GM06990 (cell line): ENCODE results near the gene EMB.
"Not testable (repeated sequence)": the region's sequence is repeated elsewhere in the genome, so short reads cannot be mapped to it uniquely, and the experiment has no call there.

Source experiments
- DNase-seq: peaks from one replicate; pipeline ENCODE4 v3.0.0-alpha.2; 2011; ENCODE audit not compliant: insufficient read length; ENCODE audit errors: extremely low read depth
- H3K27me3 ChIP-seq: replicated peaks from 2 replicates; pipeline ENCODE4 v1.6.0; 2011; ENCODE audit warnings: low read length; ENCODE audit not compliant: control insufficient read depth, insufficient read depth
- H3K36me3 ChIP-seq: 2 replicates; pipeline ENCODE4 v1.5.1; 2011; ENCODE audit warnings: low read length; ENCODE audit not compliant: control insufficient read depth, insufficient read depth
- H3K4me3 ChIP-seq: replicated peaks from 2 replicates; pipeline ENCODE4 v1.5.1; 2011; ENCODE audit warnings: low read depth, mild to moderate bottlenecking, control low read depth, low read length
- CTCF ChIP-seq: IDR thresholded peaks from 2 replicates; pipeline ENCODE4 v1.5.1; 2011; ENCODE audit warnings: low read length, control low read depth, mild to moderate bottlenecking, inconsistent platforms; ENCODE audit not compliant: insufficient read depth, poor library complexity, severe bottlenecking

EMB gene

DNA sequence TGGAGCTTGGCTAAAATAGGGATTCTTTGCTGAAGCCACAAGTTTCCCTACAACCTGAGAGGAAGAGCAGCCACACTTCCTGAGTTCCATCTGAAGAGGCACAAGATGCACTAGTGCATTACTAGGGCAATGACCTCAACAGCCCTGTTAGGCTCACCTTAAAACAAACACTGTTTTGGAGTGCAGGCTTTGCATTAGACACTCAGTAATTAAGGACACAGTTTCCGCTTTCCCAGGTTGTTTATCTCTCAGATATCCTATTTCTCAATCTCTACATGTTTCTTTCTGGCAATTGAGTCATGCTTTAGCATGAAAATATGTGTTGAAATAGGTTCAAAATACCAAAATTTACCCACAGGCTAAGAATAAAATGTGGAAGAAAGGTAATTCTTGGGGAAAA is 34.2 kb downstream of the EMB start:
- Histone ChIP-seq H3K4me3 (no peak overlapping the region), H3K27me3 (no peaks in the 10 kb centered on the region), H3K36me3 (no peaks in the 10 kb centered on the region)
- no peak for TF ChIP-seq CTCF
- DNase-seq = no peak

GRCh38 chr5:50401336-50401735 is 39.8 kb downstream of the EMB start:
- Histone ChIP-seq H3K4me3 (no peak overlapping the region), H3K36me3 (no peaks in the 10 kb centered on the region), H3K27me3 (no peaks in the 10 kb centered on the region)
- no peak for TF ChIP-seq CTCF
- no peak for DNase-seq

- not testable (repeated sequence) for H3K4me3 ChIP-seq, H3K36me3 ChIP-seq, DNase-seq, H3K27me3 ChIP-seq
These were observed 47.0 kb downstream of the EMB start for GRCh38 chr5:50393925-50394609.

GRCh38 chr5:50392289-50392688 is 48.8 kb downstream of the EMB start:
- DNase-seq, H3K4me3 ChIP-seq, H3K27me3 ChIP-seq, H3K36me3 ChIP-seq: not testable (repeated sequence)

DNA sequence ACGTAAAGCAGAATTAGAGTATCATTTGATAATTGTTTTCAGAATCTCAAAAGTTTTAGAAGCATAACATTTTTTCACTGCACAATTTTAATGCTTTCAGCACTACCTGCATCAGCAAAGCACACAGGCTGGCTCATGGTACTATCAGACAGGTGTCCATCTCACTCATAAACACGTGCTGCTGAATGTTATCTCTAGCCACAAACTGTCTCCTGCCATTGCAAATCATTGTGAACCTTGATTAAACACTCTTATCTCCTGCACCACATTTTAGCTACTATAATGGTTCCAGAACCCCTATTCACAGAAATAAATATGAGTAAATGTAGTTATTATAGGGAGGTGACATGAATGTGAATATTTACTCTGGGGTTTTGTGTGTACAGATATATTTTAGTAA is 56.7 kb downstream of the EMB start:
- H3K36me3 ChIP-seq, DNase-seq: not testable (repeated sequence)

GRCh38 chr5:50376696-50377095 is 64.4 kb downstream of the EMB start:
- not testable (repeated sequence) for DNase-seq, H3K36me3 ChIP-seq, H3K4me3 ChIP-seq, H3K27me3 ChIP-seq

More for the DNA sequence above, 56.7 kb downstream of the EMB start:
- H3K4me3 ChIP-seq, H3K27me3 ChIP-seq: not testable (repeated sequence)

- H3K36me3 ChIP-seq, DNase-seq: not testable (repeated sequence)
These were observed 71.6 kb downstream of the EMB start for GRCh38 chr5:50369287-50370033.

GRCh38 chr5:50365426-50366251 is 75.4 kb downstream of the EMB start:
- Histone ChIP-seq H3K27me3 (no peaks in the 10 kb centered on the region), H3K36me3 (no peaks in the 10 kb centered on the region), H3K4me3 (no peak overlapping the region)
- no peak for DNase-seq
- no peak for TF ChIP-seq CTCF

More at GRCh38 chr5:50369287-50370033, 71.6 kb downstream of the EMB start:
- H3K4me3 ChIP-seq, H3K27me3 ChIP-seq: not testable (repeated sequence)

- not testable (repeated sequence) for H3K36me3 ChIP-seq, DNase-seq, H3K4me3 ChIP-seq, H3K27me3 ChIP-seq
These were observed 76.4 kb downstream of the EMB start for GRCh38 chr5:50364535-50365309.
